HG02763 (cell line): ENCODE data around the gene MOB3A.
A peak's percentile ranks its signal among the peaks of the same experiment; 100 is the strongest.

ENCODE experiments used
- ATAC-seq: cut with Tn5 transposase; IDR thresholded peaks from one replicate; pipeline ENCODE4 v1.9.1; 2021; ENCODE audit warnings: mild to moderate bottlenecking, moderate library complexity; ENCODE audit not compliant: unreplicated experiment

The MOB3A gene

GRCh38 chr19:2083174-2083854 lies 12.8 kb downstream of the MOB3A start:
- ATAC-seq, result no peak

- no peak for ATAC-seq
Observed at GRCh38 chr19:2081873-2082810, 14.0 kb downstream of the MOB3A start.

- no peak for ATAC-seq
Observed at GRCh38 chr19:2080336-2080988, 15.7 kb downstream of the MOB3A start.

GRCh38 chr19:2079865-2080301 lies 16.2 kb downstream of the MOB3A start:
- no peak for ATAC-seq

GRCh38 chr19:2079076-2079864 lies 16.9 kb downstream of the MOB3A start:
- no peak for ATAC-seq

GRCh38 chr19:2077833-2078619 lies 18.1 kb downstream of the MOB3A start:
- no peak for ATAC-seq

GRCh38 chr19:2077398-2077797 lies 18.7 kb downstream of the MOB3A start:
- ATAC-seq, result no peak

GRCh38 chr19:2076526-2076944 lies 19.6 kb downstream of the MOB3A start:
- ATAC-seq, result no peak

GRCh38 chr19:2072757-2073551 lies 23.2 kb downstream of the MOB3A start:
- no peak for ATAC-seq

- ATAC-seq, result no peak
Observed at GRCh38 chr19:2070986-2071673, 25.0 kb downstream of the MOB3A start.

- no peak for ATAC-seq
Observed at GRCh38 chr19:2070436-2070827, 25.7 kb downstream of the MOB3A start.

GRCh38 chr19:2064788-2065524 lies 31.2 kb downstream of the MOB3A start:
- ATAC-seq, result no peak

GRCh38 chr19:2064395-2064787 lies 31.7 kb downstream of the MOB3A start:
- no peak for ATAC-seq

GRCh38 chr19:2063824-2064223 lies 32.3 kb downstream of the MOB3A start:
- ATAC-seq, result no peak

- ATAC-seq, result no peak
Observed at GRCh38 chr19:2062770-2063169, 33.4 kb downstream of the MOB3A start.

- no peak for ATAC-seq
Observed at GRCh38 chr19:2062389-2062729, 33.8 kb downstream of the MOB3A start.

GRCh38 chr19:2061495-2062388 lies 34.4 kb downstream of the MOB3A start:
- peak; percentile 78 for ATAC-seq
